HG03066 (cell line): ENCODE results near the gene MRPL55.
"Not testable (repeated sequence)": the region's sequence is repeated elsewhere in the genome, so short reads cannot be mapped to it uniquely, and the experiment has no call there.

Experiments
- ATAC-seq: cut with Tn5 transposase; IDR thresholded peaks from one replicate; pipeline ENCODE4 v1.9.1; 2021; ENCODE audit warnings: low read depth; ENCODE audit not compliant: unreplicated experiment

Gene MRPL55

DNA sequence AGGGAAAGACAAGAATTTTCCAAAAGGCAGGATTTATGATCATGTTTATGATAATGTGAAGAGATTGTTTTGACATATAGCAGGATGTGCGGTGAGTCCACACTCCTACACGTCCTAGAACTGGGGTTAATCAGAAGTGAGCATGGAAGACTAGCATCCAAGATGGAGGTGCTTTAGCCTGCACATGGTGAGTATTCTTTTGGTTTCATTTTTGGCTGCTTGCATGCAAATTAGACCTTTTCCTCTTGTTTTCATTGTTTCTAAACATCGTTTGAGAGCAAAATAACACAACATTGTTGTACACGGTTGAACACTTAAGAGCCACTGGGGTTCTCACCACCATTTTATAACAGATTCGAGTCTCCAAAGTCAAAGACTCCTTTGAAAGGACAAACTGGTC is 16.1 kb upstream of the MRPL55 start:
- no peak for ATAC-seq

- no peak for ATAC-seq
Observed at GRCh38 chr1:228123505-228123904, 14.4 kb upstream of the MRPL55 start.

GRCh38 chr1:228122921-228123441 is 13.9 kb upstream of the MRPL55 start:
- ATAC-seq, result no peak

DNA sequence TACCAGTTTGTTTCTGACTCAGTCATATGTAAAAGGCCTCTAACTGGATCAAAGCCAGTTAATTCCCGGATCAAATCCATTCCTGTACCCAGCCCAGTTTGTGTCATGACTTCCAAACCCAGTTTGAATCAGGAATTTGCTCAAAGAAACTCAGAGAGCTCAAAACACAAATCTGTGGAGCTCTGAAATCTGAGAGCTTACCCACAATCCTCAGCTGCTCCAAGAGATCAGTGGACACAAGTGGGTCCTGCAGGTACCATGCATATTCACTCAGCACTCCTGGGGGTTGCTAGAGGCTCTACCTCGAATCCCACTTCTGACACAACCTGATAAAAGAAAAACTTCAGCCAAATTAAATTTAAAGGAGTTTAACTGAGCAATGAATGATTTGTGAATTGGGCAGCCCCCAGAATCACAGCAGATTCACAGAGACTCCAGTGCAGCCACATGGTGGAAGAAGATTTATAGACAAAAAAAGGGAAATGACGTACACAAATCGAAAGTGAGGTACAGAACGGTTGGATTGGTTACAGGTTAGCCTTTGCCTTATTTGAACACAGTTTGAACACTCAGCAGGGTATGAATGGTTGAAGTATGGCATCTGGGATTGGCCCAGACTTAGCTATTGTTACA is 11.9 kb upstream of the MRPL55 start:
- no peak for ATAC-seq

DNA sequence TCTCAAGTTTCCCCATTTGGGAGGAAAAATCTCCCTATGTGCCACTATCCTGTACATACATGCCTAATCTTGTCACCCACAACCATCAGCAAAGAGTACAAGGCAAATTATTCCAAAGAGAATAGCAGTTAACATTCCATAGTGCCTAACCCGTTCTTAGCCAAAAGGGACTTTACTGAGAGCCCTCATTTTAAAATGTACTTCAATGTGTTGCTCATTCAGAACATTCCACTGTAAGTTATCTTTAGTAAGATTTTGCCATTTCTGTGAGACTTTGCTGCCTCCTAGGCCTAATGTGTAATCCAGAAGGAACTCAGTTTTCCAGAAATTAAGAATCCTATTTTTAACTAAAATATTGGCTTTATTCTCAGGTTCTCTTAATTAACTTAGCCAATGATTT is 11.3 kb upstream of the MRPL55 start:
- no peak for ATAC-seq

DNA sequence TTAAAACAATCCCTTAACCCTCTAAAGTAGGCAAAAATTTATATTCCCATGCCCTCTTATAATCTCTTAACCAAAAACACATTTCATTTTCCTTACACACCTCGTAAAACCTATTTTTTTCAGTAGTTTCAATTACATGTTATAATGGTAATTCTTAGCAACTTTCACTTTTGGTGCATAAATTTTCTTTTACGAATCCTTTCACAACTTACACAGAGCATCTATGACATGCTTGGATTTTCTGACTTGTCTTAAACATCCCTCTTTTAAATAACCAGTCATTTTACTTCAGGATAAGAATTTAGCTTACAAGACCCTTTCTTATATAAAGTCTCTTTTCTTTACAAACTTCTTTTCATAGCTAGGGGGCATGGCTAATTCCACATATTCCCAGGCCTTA is 8.9 kb upstream of the MRPL55 start:
- no peak for ATAC-seq

DNA sequence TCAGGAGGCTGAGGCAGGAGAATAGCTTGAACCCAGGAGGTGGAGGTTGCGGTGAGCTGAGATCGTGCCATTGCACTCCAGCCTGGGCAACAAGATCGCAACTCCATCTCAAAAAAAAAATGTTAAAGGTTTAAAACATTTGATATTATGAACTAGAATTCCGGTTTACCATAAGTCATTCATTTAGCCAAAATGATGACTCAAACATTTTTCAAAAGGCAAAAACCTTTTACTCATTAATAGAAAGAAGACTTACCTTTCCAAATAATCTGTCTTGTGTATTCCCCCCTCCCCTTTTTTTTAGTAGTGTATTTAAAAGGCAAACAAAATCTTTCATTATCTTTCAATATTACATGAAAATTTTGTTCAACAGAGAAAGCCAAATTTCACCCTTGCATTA is 8.2 kb upstream of the MRPL55 start:
- no peak for ATAC-seq

DNA sequence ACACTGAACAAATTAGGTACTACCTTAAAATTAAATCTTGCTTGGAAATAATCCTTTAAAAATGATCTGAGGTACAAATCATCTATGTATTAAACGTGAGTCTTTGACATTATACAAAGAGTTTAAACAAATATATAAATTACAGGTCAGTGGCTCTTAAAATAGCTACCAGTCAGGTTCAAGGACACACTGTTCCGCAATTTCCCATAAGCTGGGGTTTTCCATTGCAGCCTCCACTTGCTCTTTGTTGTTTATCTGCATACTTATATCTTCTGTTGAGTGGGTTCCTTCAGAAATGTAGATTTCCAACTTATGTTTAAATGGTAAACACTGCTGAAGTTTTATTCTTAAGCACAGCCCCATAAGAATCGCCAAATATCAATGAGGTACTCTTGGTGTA is 5.7 kb upstream of the MRPL55 start:
- ATAC-seq, result no peak

DNA sequence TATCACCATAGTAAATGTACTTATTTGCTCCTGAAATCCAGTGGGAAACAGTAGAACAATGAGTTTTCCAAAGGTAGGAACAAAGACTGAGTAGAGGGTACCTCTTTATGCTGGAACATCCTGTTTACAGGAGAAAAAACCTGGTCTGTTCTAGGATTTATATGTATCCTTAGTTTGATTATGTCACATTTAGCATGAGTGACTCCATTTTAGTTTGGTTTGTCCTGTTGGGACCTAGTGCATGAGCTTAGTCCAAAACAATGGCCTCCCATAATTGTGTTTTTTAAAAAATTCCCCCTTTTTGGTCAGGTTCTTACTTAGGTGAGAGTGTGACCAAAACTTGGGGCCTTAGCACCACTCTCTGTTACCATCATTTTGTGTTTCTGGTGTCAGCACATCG is 3.5 kb upstream of the MRPL55 start:
- no peak for ATAC-seq

DNA sequence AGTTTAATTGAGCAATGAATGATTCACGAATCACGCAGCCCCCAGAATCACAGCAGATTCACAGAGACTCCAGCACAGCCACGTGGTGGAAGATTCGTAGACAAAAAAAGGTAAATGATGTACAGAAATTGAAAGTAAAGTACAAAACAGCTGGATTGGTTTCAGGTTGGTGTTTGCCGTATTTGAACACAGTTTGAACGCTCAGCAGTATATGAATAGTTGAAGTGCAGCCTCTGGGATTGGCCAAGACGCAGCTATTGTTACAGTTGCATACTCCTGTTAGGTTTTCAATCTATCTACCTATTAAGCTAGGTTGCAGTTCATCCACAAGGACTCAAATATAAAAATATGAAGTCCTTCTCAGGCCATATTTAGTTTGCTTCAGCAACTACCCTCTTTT is 3.1 kb upstream of the MRPL55 start:
- ATAC-seq, result no peak

DNA sequence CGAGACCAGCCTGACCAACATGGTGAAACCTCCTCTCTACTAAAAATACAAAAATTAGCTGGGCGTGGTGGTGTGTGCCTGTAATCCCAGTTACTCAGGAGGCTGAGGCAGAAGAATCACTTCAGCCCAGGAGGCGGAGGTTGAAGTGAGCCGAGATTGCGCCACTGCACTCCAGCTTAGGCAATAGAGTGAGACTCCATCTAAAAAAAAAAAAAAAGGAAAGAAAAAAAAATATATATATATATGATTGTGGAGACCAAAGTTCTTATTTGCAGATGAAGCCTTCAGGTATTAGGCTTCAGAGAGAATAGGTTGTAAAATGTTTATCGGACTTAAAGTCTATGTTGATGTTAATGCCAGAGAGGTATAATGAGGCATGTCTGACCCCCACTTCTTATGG is 2.2 kb upstream of the MRPL55 start:
- not testable (repeated sequence) for ATAC-seq

- ATAC-seq, result no peak
Observed at GRCh38 chr1:228110556-228110955, 1.5 kb upstream of the MRPL55 start.

- ATAC-seq, result peak; percentile 16
Observed at GRCh38 chr1:228109962-228110488, 926 bp upstream of the MRPL55 start.

- ATAC-seq, result no peak
Observed at GRCh38 chr1:228108742-228109072, 392 bp downstream of the MRPL55 start.

GRCh38 chr1:228108055-228108690 is 926 bp downstream of the MRPL55 start:
- ATAC-seq, result no peak

DNA sequence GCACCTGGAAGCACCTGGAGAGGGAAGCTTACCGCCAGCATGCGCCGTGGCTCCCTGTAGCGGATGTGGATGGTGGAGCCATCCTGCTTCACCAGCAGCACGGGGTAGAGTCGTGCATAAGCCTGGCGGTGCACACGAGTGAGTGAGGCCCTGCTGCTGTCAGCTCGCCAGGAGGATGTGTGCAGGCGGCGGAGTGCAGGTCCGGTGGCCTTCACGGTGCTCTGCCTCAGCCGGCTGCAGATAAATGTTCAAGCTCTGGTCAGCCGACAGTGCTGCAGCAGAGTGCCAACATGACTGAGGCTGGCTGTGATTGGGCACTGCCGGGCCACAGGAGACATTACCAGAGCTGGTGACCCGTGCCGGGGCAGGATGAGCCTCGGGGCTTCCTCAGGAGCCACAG is 1.5 kb downstream of the MRPL55 start:
- no peak for ATAC-seq

- no peak for ATAC-seq
Observed at GRCh38 chr1:228106800-228107054, 2.4 kb downstream of the MRPL55 start.

- ATAC-seq, result no peak
Observed at GRCh38 chr1:228105996-228106799, 2.9 kb downstream of the MRPL55 start.

DNA sequence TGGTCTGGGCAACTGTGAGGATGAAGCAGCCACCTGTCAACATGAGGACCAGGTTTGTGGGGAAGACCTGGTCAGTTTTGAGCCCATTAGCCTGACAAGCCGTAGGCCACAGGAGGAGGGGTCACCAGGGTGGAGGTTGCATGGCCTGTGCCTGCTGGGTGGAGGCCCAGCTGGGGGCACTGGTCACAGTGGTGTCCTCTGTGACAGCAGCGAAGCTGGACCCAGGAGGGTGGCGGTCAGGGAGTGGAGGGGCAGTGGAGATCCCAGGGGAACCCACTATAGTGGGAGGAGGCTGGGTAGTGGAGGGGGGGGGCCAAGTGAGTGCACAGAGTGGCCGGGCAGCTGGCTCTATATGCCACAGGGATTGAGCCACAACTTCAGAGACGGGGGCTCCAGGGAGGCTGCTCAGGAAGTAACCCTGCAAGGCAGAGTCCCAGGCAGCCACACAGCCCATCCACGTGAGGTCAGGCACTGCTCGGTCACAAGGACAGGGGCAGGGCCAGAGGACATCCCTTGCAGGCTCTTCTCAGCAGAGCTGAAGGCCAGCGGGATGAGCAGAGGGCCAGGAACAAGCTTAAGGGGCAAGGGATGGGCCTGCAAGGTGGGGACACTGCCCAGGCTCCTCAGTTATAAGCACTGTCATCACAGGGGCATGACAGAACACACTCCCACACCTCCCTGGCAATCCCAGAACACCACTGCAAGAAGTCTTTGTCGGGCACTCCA is 3.7 kb downstream of the MRPL55 start:
- ATAC-seq, result no peak

GRCh38 chr1:228104526-228105269 is 4.4 kb downstream of the MRPL55 start:
- ATAC-seq, result no peak
